NCI-H510A treated with DMSO at 0.1 percent for 48 hours (cell line): ENCODE data around the gene MACROH2A1.
"Not testable (repeated sequence)": the region's sequence is repeated elsewhere in the genome, so short reads cannot be mapped to it uniquely, and the experiment has no call there.

Experiments used
- DNase-seq: peaks from one replicate; lab custom pipeline; 2025; lab: John Stamatoyannopoulos, UW

The MACROH2A1 gene

DNA sequence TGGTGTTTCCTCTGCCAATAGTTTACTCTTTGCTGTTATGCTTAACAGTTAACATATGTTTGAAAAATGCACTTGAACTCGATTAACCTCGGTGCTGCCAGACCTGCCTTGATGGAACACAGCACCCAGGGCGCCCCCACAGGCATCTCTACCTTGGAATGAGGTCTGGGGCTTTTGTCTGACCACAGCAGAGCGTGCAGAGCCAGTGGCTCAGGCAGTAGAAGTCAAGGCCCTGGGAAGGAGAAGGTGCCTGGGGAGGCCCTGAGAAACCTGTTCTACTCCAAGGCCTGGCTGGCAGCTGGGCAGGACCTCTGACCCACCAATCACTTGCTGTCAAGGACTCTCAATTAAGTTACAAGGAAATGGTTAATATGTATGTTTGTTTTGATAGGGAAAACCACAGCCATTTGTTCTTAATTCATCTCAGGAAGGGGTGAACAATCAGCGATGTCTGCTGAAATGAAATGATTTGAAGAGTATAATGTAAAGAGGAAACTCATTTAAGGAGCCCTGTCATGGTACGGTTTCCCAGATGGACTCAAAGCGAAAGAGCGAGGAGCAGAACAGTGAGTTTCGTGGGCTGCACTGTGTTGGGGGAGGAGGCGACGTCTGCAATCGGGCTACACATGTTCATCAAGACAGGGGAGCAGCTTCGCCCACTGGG is 21.9 kb downstream of the MACROH2A1 start:
- DNase-seq, result no peak

DNA sequence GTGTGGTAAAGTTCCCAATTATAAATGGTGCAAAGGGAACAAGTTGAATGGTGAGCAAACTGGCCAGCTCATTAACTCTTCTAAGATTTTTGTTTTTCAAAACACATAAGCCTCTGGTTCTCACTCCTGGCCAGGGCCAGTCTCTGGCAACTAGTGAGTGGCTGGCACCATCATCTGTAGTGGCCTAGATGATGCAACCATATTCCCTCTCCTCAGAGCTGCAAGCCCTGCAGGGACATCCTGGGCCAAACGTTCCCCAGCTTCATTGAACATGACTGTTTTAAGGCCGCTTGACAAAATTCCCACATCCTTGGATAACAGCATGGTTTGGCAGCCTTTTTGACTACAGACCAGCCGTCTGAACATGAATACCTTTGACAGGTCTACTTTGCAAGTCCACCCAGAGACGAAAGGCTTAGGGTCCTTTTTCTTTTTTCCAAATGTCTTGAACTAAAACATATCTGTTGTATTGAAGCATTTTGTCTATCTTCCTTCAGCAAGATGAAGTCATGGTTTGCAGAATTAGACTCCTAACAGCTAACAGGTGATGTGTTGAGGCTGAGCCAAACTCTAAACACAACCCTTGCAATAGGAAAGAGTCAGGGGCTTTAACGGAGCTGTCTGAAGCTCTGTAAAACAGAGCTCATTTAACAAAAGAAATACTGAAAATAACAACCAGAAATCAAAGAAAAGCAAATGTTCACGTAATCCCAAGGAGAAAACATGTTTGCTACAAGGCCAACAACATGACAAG is 23.8 kb downstream of the MACROH2A1 start:
- no peak for DNase-seq

DNA sequence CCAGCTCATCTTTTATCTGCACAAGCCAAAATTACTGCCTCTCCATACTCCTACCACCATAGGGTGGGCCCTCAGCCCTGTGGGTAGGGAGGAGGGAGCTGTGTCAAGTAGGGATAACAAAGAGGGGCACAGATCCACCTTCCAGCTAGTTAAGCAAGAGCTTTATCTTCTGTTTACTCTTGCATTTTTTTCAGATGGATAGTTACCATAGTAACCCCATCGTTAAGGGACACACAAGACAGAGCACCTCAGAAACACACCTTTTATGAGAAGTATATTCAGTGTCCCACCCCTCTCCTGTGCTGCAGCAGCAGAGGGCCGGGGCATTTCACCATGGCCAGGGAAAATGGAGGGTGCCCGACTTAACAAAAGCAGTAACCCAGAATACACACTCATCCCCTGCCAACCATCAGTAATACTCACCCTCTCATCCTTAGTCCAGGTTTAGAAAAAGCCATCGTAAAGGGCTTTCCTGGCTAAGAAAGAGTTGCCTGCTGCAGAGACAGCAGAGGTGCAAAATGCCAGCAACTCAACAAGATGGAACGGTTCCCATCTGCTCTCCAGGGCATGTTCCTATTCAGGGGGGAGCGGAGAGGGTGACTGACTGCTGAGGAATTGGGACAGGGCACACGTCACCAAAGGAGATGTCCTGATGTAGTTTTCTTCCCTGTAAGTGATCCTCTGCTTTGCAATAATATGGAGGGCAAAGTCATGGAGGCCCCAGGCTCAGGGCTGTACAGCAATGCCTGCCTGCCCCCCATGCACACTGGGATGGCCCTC is 25.1 kb downstream of the MACROH2A1 start:
- DNase-seq, result no peak

DNA sequence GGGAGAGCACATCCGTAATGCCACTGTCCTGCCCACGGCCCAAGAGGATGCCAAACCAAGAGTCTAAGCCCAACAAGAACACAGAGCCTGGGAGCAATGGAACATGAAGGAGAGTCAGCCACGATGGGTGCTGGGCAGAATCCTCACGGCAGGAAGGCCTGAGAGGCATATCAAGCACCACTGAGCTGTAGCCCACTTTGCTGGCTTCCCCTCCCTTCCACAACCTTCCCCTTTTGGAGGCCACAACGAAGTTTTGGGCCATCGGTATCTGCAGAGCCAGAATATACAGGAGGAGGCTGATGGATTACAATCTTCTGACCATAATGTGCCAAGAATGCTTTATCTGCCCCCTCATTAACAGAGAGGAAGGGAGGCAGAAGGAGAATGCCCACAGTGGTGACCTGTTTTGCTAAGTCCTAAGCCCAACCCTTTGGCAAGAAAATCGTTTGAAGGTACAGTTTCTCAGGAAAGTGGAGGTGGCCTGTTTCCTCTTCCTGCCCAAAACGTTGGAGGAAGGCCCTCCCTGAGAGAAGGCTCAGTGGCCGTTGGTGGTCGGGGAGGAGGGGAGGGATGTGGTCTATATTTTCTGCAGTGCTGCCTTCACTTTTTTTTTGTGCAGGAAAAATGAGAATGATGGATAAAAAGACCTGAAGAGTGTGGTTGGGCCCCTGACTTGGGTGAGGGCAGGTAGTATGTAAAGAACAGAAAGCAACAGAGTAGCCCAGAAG is 26.2 kb downstream of the MACROH2A1 start:
- no peak for DNase-seq

DNA sequence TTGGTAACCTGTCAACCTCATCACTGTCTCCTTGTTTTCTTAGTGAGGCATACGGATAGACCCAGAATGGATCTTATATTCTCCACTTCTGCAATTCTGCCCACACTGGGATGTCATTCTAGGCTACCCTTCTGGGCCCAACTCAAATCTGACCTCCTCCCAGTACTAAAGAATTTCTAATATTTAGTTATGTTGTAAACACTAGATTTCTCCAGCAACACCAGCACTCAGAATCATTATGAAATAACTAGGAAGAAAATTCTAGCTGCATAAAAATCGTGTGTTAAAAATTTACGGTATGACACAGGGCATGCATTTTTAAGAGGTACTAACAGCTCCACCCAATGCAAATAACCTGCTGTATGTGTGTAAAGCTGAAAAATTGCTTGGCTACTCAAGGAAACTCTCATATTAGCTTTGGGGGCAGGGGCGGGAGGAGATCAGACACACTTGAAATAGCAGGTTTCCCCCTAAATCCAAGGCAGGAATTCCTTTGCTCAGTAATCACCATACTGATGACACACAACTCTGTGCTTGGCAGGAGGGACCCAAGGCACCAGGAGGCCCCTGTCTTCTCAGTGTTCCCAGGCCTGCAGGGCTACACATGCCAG is 27.3 kb downstream of the MACROH2A1 start:
- no peak for DNase-seq

DNA sequence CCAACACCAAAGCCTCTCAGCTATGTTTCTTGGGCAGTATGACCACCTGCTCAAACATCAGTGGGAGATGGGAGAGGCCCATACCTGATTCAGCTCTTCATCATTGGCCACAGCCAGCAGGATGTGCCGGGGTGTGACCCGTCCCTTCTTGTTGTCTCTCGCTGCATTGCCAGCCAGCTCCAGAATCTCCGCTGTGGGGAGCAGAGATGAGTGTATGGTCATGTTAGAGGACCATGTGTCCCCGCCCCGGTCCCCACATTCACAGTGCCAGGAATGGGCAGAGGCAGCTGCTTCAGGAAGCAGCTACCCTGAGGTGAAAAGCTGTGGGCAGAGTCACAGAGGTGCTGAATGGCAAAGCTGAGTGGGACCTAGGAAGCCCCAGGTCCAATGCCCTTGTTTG is 29.1 kb downstream of the MACROH2A1 start:
- DNase-seq, result no peak

DNA sequence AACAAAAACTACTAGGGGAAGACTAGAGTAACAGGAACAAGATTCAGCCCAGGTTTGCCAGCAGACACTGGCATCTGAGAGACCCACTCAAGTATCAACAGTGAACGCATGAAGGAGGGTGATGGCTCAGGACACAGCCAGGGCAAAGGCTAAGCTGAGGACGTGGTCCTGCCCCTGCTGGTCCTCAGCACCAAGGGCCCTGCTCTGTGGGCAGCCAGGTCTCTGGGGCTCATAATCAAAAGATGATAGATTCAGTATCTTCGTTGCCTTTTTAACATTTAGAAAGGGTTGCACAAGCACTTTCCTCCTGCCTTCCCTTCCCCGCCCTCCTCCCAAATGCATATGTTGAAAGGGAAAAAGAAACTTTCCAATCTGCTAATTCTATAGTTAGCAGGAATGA is 31.5 kb downstream of the MACROH2A1 start:
- no peak for DNase-seq

DNA sequence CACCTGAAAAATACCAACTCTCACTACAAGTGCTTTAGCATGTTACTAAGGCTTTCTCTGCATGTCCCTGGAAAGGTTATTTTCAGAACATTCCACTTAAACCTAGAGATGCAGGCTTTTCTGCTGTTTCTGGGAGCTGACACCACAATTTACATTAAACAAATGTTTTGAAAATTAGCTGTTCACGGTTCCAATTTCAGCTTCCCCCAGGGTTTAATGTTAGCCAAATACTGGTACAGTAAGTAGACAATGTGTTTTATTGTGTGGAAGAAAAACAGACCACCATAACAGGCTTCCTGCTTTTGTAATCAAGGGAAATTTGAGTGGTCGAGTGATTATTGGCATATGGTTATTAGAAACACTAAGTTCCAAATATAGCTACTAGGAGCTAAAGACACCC is 32.0 kb downstream of the MACROH2A1 start:
- DNase-seq, result no peak

DNA sequence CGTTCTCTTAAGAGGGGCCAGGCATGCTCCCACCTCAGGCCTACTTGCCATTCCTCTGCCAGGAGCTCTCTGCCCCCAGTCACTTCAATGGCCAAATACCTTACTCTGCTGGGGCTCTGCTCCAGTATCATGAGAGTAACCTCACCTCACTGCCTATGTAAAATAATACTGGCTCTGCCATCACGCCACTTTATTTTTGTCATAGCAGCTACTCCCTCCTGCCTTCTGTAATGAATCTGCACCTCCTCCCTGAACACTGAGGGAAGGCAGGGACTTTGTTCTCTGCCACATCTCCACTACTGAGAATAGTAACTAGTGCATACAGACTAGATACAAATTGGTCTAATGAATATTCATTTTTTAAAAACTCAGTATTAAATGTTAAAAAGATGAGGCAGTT is 33.8 kb downstream of the MACROH2A1 start:
- no peak for DNase-seq

DNA sequence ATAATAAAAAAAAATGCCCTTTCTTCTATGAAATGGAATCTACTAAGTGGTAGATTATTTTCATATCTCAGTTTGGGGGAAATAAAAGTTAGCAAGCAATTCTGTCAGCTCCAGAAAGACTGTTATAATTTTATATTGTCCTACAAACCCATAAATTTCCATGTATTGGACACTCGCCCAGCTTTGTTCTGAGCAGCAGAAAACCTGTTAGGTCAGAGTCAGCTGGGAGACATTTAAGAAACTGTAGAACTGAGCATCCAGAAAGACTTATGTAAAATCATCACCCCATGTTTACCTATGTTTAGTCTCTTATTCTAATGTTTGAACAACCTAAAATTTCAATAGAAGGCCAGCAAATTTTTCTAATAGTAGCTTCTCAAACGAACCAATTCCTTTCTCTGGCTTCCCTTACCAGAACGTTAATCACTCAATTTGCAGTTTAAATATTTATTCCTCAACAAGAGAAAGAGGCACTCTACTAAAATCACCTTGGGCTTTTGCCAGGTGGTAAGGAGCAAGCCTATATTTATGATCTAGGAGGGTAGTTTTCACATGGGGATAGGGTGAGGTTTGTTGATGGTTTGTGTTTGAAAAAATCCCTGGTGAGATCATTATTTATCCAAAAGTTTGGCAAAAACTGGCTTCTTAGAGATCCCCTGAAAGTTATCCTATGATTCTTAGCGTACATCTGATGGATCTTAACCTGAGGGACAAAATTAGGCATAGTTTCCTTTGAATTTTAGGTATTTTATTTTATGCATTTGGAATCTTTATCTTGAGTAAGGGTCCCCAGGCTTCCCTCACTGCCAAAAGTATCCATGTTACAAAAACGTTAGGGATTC is 34.4 kb downstream of the MACROH2A1 start:
- no peak for DNase-seq

DNA sequence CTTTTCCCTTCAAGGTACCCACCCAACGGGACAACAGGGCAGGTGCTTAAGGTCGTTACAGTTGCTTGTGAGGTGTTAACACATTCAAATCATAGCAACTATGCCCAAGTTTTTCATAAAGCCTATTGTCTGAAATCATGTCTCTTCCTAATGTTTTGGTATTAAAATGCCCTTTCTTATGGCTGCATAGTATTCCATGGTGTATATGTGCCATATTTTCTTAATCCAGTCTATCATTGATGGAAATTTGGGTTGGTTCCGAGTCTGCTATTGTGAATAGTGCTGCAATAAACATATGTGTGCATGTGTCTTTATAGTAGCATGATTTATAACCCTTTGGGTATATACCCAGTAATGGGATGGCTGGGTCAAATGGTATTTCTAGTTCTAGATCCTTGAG is 35.7 kb downstream of the MACROH2A1 start:
- not testable (repeated sequence) for DNase-seq

DNA sequence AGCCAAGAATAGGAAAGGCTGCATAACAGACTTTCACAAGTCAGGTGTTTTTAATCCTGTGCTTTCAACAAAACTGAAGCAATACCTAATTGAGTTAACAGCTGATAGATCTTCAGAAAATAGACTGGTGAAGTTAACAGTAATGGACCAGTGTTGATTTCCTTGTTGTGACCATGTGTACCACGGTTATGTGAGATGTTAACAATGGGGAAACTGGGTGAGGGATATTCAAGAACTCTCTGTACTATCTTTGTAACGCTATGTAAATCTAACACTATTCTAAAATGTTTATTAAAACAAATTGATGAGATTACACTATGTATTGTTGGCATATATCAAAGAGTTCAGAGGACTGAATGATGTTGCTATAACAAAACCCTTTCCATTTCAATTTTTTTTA is 36.9 kb downstream of the MACROH2A1 start:
- DNase-seq, result no peak

DNA sequence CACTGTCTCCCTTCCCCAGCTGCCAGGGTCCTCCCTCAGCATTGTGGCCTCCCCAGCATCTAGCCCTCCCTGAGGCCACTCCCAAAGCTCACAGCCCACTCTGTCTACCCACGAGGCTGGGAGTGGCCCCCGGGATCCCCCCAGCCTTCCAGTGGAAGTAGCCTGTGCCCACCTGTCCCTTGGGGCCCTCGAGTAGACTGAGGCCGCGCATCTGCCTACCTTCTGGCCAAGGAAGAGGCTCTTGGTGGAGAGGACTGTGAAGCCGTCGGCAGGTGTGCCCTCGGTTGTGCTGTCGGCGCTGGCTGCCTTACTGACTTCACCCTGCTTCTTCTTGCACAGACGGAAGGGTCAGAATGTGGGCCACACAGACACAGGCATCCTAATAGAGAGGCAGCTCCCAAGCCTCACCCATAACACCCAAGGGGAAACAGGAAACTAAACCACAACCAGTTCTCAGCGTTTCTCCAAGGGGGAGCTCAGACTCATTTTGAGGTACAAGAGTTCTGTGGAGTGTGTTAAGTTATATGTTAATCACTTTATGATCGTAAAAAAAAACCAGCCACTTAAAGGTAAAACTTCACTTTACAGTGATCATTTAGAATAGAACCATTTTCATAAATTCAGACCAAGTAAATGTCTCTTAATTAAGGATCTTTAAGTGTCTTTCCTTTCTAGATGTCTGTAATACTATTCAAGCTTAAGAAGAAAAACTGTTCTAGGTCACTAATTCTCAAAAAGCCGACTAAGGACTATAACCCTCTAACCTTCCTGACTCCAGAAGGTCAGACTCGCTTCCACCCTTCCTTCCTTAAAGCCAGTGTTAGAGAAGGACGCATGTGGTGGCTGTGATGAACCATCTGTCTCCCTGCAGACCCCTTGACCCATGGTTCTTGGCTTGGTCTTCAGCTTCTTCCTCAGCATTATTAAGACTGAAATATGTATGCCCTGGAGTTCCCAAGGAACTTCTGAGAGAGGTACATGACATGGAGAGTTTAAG is 38.5 kb downstream of the MACROH2A1 start:
- DNase-seq, result no peak

DNA sequence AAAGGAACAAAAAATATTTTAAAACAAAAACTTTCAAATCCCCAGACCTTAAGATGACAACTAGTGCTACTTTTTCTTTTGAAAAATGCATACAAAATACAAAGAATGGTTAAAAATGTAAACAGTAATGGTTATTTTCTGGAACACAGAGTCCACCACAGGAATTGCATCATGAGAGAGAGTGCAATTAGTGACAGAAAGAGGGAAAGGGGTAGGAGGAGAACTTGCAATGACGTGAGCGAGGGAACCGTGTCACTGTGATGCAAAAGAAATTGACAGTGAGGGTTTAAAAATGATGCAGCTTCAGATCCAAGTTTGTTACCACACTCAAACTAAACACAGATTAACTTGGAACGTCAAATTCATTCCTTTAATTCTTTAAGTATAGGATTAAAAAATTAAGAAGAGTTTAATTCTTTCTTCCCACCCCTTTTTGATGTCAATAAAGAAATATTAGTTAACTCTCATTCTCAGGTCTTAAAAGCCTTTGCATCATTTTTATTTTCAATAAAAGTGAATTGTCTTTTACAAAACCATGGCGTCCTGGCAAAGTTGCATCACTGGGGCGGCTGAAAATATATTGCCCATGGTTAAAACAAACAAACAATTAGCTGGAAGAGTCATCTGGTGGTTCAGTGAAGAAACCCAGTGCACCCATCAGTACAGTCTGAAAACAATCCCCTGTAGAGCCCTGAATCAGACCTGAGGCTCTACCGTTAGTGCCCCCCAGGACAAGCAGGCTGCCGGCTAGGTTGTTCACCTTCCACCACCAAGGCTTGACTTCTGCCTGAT is 39.5 kb downstream of the MACROH2A1 start:
- no peak for DNase-seq

DNA sequence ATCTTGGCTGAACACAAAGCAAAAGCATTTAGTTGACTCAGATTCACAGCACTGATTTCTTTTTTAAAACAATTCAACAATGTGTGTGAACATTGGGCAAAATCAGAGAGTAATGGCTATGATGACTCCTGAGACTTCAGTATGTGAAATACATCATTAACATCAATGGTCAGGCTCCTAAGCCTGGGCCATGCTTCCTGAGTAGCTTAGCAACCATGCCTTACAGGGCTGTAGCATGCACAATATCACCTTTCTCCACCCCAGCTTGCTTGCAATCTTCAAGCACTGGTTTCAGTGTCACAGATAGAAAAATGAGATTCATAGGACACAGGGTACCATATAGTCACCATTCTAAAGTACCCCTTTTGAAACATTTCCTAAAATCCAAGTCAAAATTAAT is 41.3 kb downstream of the MACROH2A1 start:
- no peak for DNase-seq

DNA sequence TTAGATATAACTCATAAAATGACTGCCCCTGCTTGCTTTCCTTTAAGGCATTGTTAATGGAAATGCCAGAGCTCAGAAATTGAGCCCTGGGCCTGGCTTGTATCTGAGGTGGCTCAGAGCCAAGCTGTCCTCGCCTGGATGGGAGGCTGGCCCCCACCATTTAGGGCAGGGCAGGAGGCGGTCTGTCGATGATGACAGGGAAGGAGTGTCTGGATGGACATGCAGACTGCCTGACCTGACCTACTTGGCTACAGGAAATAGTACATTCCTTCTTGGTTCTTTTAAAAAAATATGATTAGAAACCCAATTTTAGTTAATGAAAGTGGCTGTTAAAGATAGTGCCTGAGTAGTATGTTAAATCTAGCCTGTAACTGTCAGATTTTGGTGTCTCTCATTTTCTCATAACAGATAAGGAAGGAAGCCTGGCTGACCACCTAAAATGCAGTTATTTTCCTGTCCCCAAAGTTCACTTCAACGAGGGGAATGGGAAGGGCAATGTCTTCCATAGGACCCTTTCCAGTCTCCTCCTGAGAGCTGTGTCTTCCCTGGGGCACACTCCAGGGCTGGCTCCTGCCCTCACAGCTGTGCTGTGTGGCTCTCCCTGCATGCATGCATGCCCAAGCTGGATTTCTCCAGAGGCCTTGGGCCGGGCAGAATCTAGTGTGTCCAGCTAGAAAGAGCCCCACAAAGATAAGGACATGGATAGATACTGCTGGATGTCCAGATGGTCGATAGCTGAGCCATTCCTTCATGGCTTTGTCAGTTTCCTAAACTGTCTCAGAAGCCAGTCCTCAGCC is 42.3 kb downstream of the MACROH2A1 start:
- no peak for DNase-seq

DNA sequence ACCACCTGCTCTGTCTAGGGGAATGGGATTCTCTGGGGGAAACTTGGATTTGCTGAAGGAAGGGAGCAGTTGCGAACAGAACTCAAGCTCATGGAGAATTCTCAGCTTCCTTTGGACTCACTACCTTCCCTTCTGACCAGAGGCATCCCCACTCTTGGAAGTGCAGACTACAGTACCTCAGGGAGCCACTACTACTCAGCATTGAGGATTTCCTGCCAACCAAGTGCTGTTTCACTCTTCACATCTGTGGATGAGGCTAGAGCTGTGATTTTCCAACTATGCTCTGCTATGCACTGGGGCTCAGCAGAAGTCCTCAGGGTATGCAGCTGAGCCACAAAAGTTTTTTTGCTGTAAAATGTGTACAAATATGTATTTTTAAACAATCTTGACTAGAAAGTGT is 43.9 kb downstream of the MACROH2A1 start:
- DNase-seq, result no peak
